Vagina (tissue), 2 donors: ENCODE results near the gene PRCC.

ENCODE experiments used
- POLR2A ChIP-seq, 2 donors: fragments of 450-650 bp; IDR thresholded peaks; one replicate each; pipeline ENCODE4 v1.6.1; 2017; ENCODE audit warnings: antibody characterized with exemption in 2 of 2, mild to moderate bottlenecking in 2 of 2, moderate library complexity in 2 of 2
- POLR2AphosphoS5 ChIP-seq, 2 donors: sonication (generic); formaldehyde crosslinking; IDR thresholded peaks; one replicate each; pipeline ENCODE4 v1.9.0; 2017; ENCODE audit warnings: antibody characterized with exemption in 2 of 2, mild to moderate bottlenecking in 2 of 2, low read depth in 1 of 2; ENCODE audit not compliant: insufficient read depth in 1 of 2
- TF ChIP-seq, protein P1 (sequence below), 3 experiments: fragments of 450-650 bp in 2 of 3; fragments of 200-600 bp in 1 of 3; sonication (generic) in 1 of 3; IDR thresholded peaks; one replicate each; pipeline ENCODE4 v1.5.1; 2017 to 2019; ENCODE audit warnings: antibody characterized with exemption in 3 of 3, mild to moderate bottlenecking in 2 of 3, moderate library complexity in 2 of 3

DNA sequence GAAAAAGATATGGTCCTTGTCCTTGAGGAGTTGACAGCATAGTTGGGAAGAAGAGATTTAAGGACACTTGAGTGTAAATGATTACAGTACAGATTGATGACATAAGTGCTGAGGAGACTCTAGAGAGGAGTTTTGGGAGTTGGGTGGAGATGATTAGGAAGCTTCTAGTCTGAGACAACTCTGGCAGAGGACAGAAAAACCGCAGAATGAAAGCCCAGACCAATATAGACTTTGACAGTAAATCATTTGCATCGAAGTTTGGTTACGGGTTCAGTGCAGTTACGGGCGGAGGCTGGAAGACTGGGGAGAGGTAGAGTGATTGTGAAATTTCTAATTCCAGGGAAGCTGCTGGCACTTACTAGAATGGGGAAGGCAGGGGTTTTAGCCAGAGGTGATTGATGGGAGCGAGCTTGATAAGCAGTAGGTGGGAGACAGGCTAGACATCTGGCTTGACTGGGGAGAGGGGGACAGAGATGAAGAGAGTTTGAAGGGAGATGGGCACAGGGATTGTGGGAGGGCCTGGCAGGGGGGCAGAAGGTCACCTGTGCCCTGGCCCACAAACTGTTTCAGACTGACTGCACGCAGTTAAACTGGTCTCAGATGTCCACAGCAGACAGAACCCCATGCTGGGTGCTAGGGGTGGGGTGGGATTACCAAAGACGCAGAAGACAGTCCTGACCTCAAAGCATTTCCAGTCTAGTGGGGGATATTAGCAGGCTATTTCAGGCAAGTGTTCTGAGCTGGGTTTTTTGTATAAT lies 29.2 kb downstream of the PRCC start:
- TF ChIP-seq, protein P1, sequence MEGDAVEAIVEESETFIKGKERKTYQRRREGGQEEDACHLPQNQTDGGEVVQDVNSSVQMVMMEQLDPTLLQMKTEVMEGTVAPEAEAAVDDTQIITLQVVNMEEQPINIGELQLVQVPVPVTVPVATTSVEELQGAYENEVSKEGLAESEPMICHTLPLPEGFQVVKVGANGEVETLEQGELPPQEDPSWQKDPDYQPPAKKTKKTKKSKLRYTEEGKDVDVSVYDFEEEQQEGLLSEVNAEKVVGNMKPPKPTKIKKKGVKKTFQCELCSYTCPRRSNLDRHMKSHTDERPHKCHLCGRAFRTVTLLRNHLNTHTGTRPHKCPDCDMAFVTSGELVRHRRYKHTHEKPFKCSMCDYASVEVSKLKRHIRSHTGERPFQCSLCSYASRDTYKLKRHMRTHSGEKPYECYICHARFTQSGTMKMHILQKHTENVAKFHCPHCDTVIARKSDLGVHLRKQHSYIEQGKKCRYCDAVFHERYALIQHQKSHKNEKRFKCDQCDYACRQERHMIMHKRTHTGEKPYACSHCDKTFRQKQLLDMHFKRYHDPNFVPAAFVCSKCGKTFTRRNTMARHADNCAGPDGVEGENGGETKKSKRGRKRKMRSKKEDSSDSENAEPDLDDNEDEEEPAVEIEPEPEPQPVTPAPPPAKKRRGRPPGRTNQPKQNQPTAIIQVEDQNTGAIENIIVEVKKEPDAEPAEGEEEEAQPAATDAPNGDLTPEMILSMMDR (IDR thresholded peaks at IDR 0.05) = no peak
- no peak for TF ChIP-seq POLR2A (IDR thresholded peaks at IDR 0.05)
- TF ChIP-seq POLR2AphosphoS5 (IDR thresholded peaks at IDR 0.05; ENCODE audit: insufficient read depth in 1 of 2, low read depth in 1 of 2) = no peak
